ENCODE results near the gene NPM3.

Gene NPM3

GRCh38 chr10:101749047-101750016, 33.9 kb downstream of the NPM3 start:
- DNase-seq, result no peak

- DNase-seq, result no peak
Observed at GRCh38 chr10:101748496-101748895, 34.8 kb downstream of the NPM3 start.

- no peak for DNase-seq
Observed at GRCh38 chr10:101745074-101745696, 38.1 kb downstream of the NPM3 start.

- no peak for DNase-seq
Observed at GRCh38 chr10:101744267-101744666, 39.0 kb downstream of the NPM3 start.

GRCh38 chr10:101741938-101742337, 41.3 kb downstream of the NPM3 start:
- DNase-seq, result no peak

GRCh38 chr10:101736666-101737065, 46.6 kb downstream of the NPM3 start:
- DNase-seq, result no peak

GRCh38 chr10:101732096-101732495, 51.1 kb downstream of the NPM3 start:
- no peak for DNase-seq

Data from left hindlimb (tissue), 1 donor.